HUES64 (cell line): Measurements from ENCODE around the gene TRPM3.

Experiments
- H3K27ac ChIP-seq: 2 replicates; pipeline ENCODE4 v1.7.0; 2013; ENCODE audit warnings: low read depth, low read length, inconsistent platforms
- H3K27me3 ChIP-seq: 2 replicates; pipeline ENCODE4 v1.6.1; 2013; ENCODE audit warnings: mild to moderate bottlenecking, low read length; ENCODE audit not compliant: insufficient read depth
- H3K36me3 ChIP-seq: 2 replicates; pipeline ENCODE4 v1.6.1; 2013; ENCODE audit warnings: mild to moderate bottlenecking, low read length; ENCODE audit not compliant: insufficient read depth
- H3K4me1 ChIP-seq: 2 replicates; pipeline ENCODE4 v1.6.1; 2013; ENCODE audit warnings: mild to moderate bottlenecking, low read length, moderate library complexity; ENCODE audit not compliant: insufficient read depth
- H3K4me3 ChIP-seq: 2 replicates; pipeline ENCODE4 v1.5.1; 2013; ENCODE audit warnings: mild to moderate bottlenecking, low read length, moderate library complexity
- H3K9ac ChIP-seq: 2 replicates; pipeline ENCODE4 v1.6.1; 2013; ENCODE audit warnings: mild to moderate bottlenecking, low read depth, low read length
- H3K9me3 ChIP-seq: 2 replicates; pipeline ENCODE4 v1.6.1; 2013; ENCODE audit warnings: low read depth, low read length; ENCODE audit not compliant: insufficient read depth
- WGBS: fragments of 150-250, 120-280 bp; methylation state at CpG from one replicate; pipeline ENCODE4 v1.1.7; 2013; ENCODE audit warnings: missing lambda C conversion rate; 5-methylcytosine and 5-hydroxymethylcytosine counted together

Gene TRPM3

DNA sequence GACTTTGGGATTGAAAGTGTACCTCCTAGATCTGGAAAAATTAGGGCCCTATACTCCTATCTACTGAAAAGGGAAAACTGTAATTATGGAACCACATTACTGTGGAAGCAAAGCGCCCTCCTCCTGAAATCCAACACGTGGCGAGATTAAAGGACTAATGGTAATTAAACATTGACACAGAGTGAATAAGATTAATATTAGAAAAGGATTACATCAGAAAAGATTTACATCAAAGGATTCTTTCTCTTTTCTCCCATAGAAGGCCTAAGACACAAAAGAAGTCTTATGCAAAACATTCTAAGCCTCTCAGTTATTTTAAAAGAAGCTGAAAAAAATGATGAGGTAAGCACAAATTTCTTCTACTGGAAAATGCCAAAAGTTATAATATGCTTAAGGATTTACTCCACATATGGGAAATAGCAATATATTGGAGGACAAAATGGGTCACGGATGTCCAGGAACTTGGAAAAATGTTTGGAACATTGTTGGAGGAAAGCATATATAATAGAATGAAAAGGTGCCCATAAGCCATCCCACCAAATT lies 227.8 kb downstream of the TRPM3 start:
- no peaks in the 10 kb centered on the region for H3K4me1 ChIP-seq
- H3K27ac ChIP-seq: no peak overlapping the region
- H3K36me3 ChIP-seq: no peaks in the 10 kb centered on the region
- no peak overlapping the region for H3K4me3 ChIP-seq
- no peak overlapping the region for H3K9ac ChIP-seq
- H3K9me3 ChIP-seq: no peaks in the 10 kb centered on the region
- H3K27me3 ChIP-seq: no peaks in the 10 kb centered on the region
- WGBS: 100% methylated on average over 1 of the region's 4 CpGs

DNA sequence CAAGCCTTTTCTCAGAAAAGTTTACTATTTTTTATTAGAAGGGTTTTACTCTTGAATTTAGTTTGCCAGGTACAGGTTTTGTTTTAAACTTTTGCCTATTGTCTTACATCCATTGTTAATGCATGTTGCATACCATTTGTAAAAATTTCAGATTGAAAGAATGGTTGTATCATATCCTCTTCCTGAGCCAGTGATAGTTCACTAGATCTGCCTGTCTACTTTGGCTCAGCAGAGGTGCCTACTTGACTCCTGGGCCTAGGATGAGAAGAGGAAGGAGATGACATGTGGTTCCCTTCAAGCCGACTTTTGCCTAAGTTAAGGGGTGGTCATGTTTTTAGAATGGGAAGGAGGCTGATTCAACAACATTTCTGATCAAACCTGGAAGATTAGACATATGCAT lies 232.9 kb downstream of the TRPM3 start:
- no peak overlapping the region for H3K9ac ChIP-seq
- H3K27me3 ChIP-seq: no peaks in the 10 kb centered on the region
- 96% methylated on average over 1 of the region's 1 CpG for WGBS

DNA sequence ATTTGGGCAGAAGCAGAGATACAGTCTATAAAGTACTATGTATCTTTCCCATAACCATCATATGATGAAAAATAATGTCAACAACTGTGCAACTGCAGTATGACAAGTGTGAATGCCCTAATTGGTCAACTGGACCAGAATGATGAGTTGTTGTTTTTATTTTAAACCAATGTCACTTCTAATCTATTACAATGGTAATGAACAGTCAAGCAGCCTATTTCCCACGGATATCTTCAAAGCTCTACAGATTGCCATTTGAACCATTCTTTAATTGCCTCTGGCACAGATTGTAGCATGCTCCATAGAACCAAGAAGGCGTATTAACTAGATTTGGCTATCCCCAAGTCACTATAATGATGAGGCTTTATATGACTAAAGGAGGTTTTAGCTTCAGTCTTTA lies 233.6 kb downstream of the TRPM3 start:
- H3K27ac ChIP-seq: no peak overlapping the region
- no peak overlapping the region for H3K4me3 ChIP-seq
- H3K4me1 ChIP-seq: peaks cover 20% of the 10 kb centered on the region; the same call in 1 of the 2 replicates
- no peaks in the 10 kb centered on the region for H3K27me3 ChIP-seq
- H3K9ac ChIP-seq: no peak overlapping the region
- no peaks in the 10 kb centered on the region for H3K36me3 ChIP-seq
- WGBS: 89% methylated on average over 2 of the region's 2 CpGs
- no peaks in the 10 kb centered on the region for H3K9me3 ChIP-seq

More for the DNA sequence above, 232.9 kb downstream of the TRPM3 start:
- Histone ChIP-seq H3K36me3 (no peaks in the 10 kb centered on the region), H3K4me1 (peaks cover 20% of the 10 kb centered on the region; the same call in 1 of the 2 replicates), H3K27ac (no peak overlapping the region), H3K9me3 (no peaks in the 10 kb centered on the region), H3K4me3 (no peak overlapping the region)

DNA sequence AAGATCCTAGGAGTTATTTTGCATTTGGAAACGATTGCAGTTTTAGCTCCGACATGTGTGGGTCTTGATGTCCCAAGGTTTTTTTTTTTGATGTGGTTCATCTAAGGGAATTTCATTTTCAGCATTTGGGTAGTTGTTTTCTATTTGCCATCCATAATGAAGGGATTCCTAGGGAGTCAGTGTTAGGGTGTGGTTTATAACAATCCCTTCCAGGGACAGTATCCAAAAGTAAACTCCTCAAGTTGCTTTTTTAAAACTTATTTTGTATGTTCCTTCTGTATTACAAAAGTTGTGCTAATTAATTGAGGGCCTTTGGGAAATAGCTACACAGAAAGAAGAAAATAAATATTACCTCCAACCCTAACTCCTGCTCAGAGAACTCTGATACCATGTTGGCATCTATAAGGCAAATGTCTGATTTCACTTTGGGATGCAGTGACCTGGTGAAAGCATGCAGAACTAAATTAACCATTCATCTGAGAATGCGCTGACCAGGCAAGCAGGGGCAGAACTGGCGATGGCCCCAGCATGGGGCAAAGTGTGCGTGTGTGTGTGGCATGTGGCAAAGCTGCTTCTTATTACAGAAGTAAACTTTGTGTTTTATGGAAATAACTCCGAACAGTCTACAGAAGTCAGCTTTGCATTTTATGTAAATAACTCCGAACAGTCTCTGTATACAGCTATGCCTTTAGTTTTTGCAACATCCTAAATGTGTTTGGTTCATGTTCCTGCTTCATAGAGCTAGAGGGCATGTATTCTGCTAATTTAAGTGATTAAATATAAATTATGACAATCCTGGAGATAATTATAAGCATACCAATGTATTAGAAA lies 237.2 kb downstream of the TRPM3 start:
- Histone ChIP-seq H3K27me3 (no peaks in the 10 kb centered on the region), H3K9me3 (no peaks in the 10 kb centered on the region), H3K4me1 (peaks cover 32% of the 10 kb centered on the region), H3K36me3 (no peaks in the 10 kb centered on the region), H3K9ac (no peak overlapping the region), H3K4me3 (no peak overlapping the region), H3K27ac (no peak overlapping the region)
- WGBS: 93% methylated on average over 7 of the region's 7 CpGs

DNA sequence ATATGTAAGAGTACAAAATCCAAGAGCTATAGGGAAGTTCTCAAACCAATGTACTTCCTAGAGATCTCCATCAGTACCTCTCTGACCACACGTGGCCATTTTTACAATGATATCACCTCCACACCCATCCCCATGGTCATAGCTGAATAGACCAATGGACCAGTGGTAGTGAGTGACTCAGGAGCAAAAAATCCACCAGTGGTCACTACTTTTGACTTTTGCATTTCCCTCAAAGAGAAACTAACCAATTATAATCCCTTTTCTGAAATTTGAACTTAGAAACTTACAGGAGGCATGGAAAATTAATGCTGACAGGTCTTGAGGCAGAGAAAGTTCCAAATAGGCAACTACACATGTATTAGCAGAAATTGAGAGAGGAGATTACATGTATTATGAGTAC lies 238.4 kb downstream of the TRPM3 start:
- Histone ChIP-seq H3K4me1 (peaks cover 32% of the 10 kb centered on the region), H3K9ac (no peak overlapping the region), H3K9me3 (no peaks in the 10 kb centered on the region), H3K27me3 (no peaks in the 10 kb centered on the region), H3K36me3 (no peaks in the 10 kb centered on the region), H3K27ac (no peak overlapping the region), H3K4me3 (no peak overlapping the region)
- WGBS: 85% methylated on average over 1 of the region's 1 CpG

DNA sequence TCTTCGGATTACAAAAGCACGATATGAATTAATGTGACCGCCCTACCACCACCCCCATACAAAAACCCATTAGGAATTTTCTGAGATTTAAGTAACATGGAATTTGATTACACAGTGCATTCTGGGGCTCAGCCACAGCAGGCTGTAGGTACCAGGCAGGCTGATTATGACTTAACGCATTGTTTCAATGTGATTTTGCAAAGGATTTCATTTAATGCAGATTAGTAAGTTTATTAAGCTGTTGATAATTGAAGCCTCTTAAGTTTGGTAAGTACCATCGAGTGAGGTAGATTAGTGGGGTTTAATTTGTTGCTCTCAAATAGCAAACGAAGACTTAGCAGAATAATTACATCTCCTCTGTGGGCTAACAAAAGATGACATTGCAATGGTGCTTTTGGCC lies 240.1 kb downstream of the TRPM3 start:
- Histone ChIP-seq H3K4me3 (no peak overlapping the region), H3K36me3 (no peaks in the 10 kb centered on the region), H3K9ac (no peak overlapping the region), H3K27ac (no peak overlapping the region), H3K9me3 (no peaks in the 10 kb centered on the region), H3K27me3 (no peaks in the 10 kb centered on the region), H3K4me1 (peaks cover 32% of the 10 kb centered on the region)
- WGBS: 89% methylated on average over 4 of the region's 6 CpGs

DNA sequence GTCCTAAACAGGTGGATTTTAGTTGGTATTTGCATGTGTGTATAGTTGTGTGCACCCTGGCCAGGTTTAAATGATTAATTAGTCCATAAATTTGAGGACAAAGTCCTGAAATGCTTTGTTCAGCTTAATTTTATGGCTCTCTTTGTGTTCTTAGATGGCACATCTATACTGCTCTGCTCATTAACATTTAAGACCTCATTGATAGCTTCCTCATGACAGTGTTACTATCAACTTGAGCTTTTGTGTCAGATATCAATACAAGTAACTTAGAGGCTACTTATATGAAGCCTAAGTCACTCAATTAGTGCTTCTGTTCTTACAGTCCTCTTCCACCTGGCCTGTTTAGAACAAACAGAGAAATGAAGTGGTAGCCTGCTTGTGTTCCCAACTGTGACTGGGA lies 240.9 kb downstream of the TRPM3 start:
- no peak overlapping the region for H3K27ac ChIP-seq
- H3K9me3 ChIP-seq: no peaks in the 10 kb centered on the region
- H3K4me3 ChIP-seq: no peak overlapping the region
- no peak overlapping the region for H3K9ac ChIP-seq
- no peaks in the 10 kb centered on the region for H3K27me3 ChIP-seq
- H3K4me1 ChIP-seq: peaks cover 32% of the 10 kb centered on the region
- H3K36me3 ChIP-seq: no peaks in the 10 kb centered on the region

DNA sequence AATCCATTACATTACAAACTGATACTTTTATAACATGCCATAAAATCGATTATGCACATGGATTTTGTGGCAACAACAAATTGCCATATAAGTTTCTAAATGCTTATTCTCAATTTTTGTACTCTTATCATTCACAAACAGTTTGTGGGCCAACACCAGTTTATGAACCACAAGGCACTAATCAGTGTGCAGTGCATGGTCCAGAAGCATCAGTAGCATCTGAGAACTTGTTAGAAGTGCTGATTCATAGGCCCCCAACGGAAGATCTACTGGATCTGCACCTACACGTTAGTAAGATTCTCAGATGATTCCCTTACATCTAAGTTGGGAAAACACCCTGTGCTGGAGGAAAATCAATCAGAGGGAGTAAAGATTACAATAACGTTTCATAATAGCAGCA lies 242.8 kb downstream of the TRPM3 start:
- H3K9me3 ChIP-seq: no peaks in the 10 kb centered on the region
- H3K4me3 ChIP-seq: no peak overlapping the region
- 88% methylated on average over 3 of the region's 4 CpGs for WGBS
- H3K4me1 ChIP-seq: peaks cover 13% of the 10 kb centered on the region
- no peaks in the 10 kb centered on the region for H3K27me3 ChIP-seq
- H3K9ac ChIP-seq: no peak overlapping the region
- H3K36me3 ChIP-seq: no peaks in the 10 kb centered on the region
- no peak overlapping the region for H3K27ac ChIP-seq

DNA sequence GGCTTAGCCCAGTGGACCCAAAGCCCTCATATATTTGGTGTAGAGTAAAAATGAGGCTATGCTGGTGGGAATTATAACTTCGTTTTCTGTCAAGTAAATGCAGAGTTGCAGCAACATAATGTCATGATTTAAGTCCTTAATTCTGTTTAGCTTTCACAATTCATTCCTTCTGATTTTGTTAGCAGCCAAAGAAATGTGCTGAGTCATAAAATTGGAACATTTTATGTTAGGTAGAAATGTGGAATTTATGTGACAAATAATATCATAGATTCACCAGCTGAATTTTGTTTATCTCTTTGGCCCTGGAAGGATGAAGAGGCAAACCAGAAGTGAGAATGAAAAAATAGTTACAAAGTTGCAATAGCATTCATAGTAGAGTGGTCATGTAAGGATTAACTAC lies 247.0 kb downstream of the TRPM3 start:
- H3K27ac ChIP-seq: no peak overlapping the region
- H3K9me3 ChIP-seq: no peaks in the 10 kb centered on the region
- H3K4me1 ChIP-seq: no peaks in the 10 kb centered on the region; the same call in 1 of the 2 replicates

DNA sequence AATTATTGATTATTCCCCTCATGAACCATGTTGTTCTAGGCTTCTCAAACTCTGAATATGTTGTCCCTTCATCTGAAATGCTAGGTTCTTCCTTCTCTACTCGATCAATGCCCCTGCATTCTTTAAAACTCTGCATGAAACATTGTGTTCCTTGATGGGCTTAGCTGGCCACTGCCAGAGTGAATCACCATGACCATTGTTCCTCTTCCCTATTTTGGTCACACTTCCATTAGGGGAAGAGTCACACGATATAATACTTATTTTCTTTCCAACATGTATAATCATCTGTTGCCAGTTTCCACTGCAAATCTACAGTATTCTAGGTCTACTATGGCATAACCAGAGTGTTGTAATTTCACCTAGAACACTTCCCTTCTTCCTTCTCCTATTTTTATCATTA lies 247.9 kb downstream of the TRPM3 start:
- no peaks in the 10 kb centered on the region for H3K9me3 ChIP-seq
- H3K36me3 ChIP-seq: no peaks in the 10 kb centered on the region
- H3K9ac ChIP-seq: no peak overlapping the region
- H3K4me1 ChIP-seq: no peaks in the 10 kb centered on the region; the same call in 1 of the 2 replicates
- H3K4me3 ChIP-seq: no peak overlapping the region
- H3K27ac ChIP-seq: no peak overlapping the region
- no peaks in the 10 kb centered on the region for H3K27me3 ChIP-seq
- WGBS: 72% methylated on average over 2 of the region's 2 CpGs

More for the DNA sequence above, 247.0 kb downstream of the TRPM3 start:
- H3K9ac ChIP-seq: no peak overlapping the region
- H3K36me3 ChIP-seq: no peaks in the 10 kb centered on the region
- no peaks in the 10 kb centered on the region for H3K27me3 ChIP-seq
- no peak overlapping the region for H3K4me3 ChIP-seq
- WGBS: 89% methylated on average over 1 of the region's 1 CpG

DNA sequence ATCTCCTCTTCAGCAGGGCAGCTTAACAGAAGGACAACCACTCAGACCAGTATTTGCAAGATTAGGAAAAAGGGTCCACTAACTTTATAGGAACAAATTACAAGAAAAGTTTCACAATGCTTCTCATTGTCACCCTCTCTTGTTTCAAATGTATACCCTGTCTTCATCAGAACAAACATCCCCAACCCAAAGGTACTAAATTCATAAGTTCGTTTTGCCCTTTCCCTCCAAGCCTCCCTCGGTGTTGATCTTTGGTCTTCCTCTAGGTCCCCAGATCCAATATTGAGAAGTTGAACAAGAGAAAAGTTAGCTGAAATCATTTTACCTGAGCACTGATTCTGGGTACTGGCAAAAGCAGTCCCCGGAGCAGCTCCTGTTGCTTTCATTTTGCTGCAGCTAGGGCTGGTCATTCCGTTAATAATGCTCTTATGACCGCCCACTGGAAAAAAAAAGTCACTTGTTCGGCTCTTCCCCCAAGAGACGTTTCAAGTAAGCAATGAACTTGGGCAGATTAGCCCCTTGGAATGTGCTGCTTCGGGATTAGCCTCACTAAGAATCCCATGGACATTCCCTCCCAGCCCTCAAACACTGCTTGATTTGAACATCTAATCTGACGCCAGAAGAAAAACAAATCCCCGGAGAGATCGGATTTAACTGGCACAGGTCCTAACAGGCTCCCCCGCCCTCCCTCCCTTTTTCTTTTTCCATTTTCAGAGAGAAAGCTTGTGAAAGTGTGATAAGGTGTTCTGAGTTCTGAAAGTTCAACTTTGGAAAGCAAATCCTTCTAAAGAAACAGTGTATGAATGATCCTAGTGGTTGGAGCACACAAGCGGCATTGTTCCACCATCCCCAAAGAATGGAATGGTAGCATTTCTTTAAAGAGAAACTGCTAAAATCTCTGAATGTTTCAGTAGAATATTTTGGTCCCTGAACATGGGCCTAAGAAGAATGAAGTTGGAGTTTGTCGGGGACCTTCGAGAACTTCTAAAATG lies 252.5 kb downstream of the TRPM3 start:
- 91% methylated on average over 14 of the region's 15 CpGs for WGBS
- Histone ChIP-seq H3K9ac (no peak overlapping the region), H3K27me3 (no peaks in the 10 kb centered on the region), H3K4me3 (no peak overlapping the region), H3K4me1 (no peaks in the 10 kb centered on the region; the same call in 1 of the 2 replicates), H3K27ac (no peak overlapping the region), H3K9me3 (no peaks in the 10 kb centered on the region), H3K36me3 (no peaks in the 10 kb centered on the region)
